HL-60 (cell line): ENCODE results near the gene JAK1.

ENCODE experiments used
- DNase-seq, 2 experiments: peaks; one replicate each; pipeline ENCODE4 v3.0.0-alpha.2; 2010 to 2020; ENCODE audit warnings: low read depth in 1 of 2, low spot score in 1 of 2
- H3K27ac ChIP-seq: fragments of 250-450 bp; sonication (Bioruptor Pico); replicated peaks from 2 replicates; pipeline ENCODE4 v1.5.1; 2020; ENCODE audit warnings: mild to moderate bottlenecking, moderate library complexity
- H3K27me3 ChIP-seq: fragments of 250-450 bp; sonication (Bioruptor Pico); 2 replicates; pipeline ENCODE4 v1.5.1; 2021; ENCODE audit warnings: mild to moderate bottlenecking, moderate library complexity; ENCODE audit not compliant: insufficient read depth, poor library complexity, severe bottlenecking
- H3K4me3 ChIP-seq: replicated peaks from 2 replicates; pipeline ENCODE4 v1.5.1; 2011; ENCODE audit warnings: mild to moderate bottlenecking, control low read depth, low read length; ENCODE audit not compliant: insufficient read depth
- GABPA ChIP-seq: IDR thresholded peaks from 2 replicates; pipeline ENCODE4 v1.6.1; 2012; ENCODE audit warnings: low read depth
- POLR2AphosphoS5 ChIP-seq: IDR thresholded peaks from 2 replicates; pipeline ENCODE4 v1.6.1; 2012; ENCODE audit warnings: low read depth
- SPI1 ChIP-seq: IDR thresholded peaks from 2 replicates; pipeline ENCODE4 v1.6.1; 2012; ENCODE audit warnings: low read depth, mild to moderate bottlenecking, borderline replicate concordance
- TF ChIP-seq, protein P1 (sequence below): IDR thresholded peaks from 2 replicates; pipeline ENCODE4 v1.6.1; 2012; ENCODE audit warnings: low read depth; ENCODE audit not compliant: insufficient replicate concordance
- TF ChIP-seq, protein P2 (sequence below): IDR thresholded peaks from one replicate; pipeline ENCODE4 v1.5.1; 2011; ENCODE audit warnings: low read length, control low read depth, inconsistent platforms; ENCODE audit not compliant: insufficient read depth

Gene JAK1

GRCh38 chr1:64878090-64878489 lies 88.3 kb downstream of the JAK1 start:
- Histone ChIP-seq H3K27me3 (no peaks in the 10 kb centered on the region), H3K27ac (no peak overlapping the region), H3K4me3 (no peak overlapping the region)
- TF ChIP-seq, protein P1, sequence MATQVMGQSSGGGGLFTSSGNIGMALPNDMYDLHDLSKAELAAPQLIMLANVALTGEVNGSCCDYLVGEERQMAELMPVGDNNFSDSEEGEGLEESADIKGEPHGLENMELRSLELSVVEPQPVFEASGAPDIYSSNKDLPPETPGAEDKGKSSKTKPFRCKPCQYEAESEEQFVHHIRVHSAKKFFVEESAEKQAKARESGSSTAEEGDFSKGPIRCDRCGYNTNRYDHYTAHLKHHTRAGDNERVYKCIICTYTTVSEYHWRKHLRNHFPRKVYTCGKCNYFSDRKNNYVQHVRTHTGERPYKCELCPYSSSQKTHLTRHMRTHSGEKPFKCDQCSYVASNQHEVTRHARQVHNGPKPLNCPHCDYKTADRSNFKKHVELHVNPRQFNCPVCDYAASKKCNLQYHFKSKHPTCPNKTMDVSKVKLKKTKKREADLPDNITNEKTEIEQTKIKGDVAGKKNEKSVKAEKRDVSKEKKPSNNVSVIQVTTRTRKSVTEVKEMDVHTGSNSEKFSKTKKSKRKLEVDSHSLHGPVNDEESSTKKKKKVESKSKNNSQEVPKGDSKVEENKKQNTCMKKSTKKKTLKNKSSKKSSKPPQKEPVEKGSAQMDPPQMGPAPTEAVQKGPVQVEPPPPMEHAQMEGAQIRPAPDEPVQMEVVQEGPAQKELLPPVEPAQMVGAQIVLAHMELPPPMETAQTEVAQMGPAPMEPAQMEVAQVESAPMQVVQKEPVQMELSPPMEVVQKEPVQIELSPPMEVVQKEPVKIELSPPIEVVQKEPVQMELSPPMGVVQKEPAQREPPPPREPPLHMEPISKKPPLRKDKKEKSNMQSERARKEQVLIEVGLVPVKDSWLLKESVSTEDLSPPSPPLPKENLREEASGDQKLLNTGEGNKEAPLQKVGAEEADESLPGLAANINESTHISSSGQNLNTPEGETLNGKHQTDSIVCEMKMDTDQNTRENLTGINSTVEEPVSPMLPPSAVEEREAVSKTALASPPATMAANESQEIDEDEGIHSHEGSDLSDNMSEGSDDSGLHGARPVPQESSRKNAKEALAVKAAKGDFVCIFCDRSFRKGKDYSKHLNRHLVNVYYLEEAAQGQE, result no peak
- TF ChIP-seq GABPA (no peak), SPI1 (no peak), POLR2AphosphoS5 (no peak)
- TF ChIP-seq, protein P2, sequence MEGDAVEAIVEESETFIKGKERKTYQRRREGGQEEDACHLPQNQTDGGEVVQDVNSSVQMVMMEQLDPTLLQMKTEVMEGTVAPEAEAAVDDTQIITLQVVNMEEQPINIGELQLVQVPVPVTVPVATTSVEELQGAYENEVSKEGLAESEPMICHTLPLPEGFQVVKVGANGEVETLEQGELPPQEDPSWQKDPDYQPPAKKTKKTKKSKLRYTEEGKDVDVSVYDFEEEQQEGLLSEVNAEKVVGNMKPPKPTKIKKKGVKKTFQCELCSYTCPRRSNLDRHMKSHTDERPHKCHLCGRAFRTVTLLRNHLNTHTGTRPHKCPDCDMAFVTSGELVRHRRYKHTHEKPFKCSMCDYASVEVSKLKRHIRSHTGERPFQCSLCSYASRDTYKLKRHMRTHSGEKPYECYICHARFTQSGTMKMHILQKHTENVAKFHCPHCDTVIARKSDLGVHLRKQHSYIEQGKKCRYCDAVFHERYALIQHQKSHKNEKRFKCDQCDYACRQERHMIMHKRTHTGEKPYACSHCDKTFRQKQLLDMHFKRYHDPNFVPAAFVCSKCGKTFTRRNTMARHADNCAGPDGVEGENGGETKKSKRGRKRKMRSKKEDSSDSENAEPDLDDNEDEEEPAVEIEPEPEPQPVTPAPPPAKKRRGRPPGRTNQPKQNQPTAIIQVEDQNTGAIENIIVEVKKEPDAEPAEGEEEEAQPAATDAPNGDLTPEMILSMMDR, result no peak
- no peak for DNase-seq

DNA sequence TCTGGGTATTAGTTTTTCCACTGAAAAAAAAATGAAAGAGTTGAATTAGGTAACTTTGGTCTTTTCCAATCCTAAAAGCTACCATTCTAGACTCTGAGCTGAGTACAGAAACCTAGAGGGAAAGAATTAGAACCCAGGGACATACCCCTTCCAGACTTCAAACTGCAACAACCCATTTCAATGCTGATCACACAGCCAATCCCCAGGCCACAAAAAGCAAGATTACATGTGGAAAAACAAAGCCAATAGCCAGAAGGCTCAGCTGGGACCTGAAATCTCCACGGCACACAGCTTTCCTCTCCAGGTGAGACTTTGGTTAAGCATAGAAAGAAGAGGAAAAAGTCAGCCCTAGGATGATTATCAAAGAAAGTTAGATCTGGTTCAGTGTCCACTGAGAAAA lies 88.8 kb downstream of the JAK1 start:
- H3K4me3 ChIP-seq, result no peak overlapping the region
- no peak for TF ChIP-seq POLR2AphosphoS5
- no peak for TF ChIP-seq GABPA
- TF ChIP-seq, protein P2, result no peak
- no peak for TF ChIP-seq SPI1
- TF ChIP-seq, protein P1, result no peak
- no peaks in the 10 kb centered on the region for H3K27me3 ChIP-seq
- H3K27ac ChIP-seq, result no peak overlapping the region
- no peak for DNase-seq

GRCh38 chr1:64877151-64877550 lies 89.2 kb downstream of the JAK1 start:
- no peak overlapping the region for H3K27ac ChIP-seq
- DNase-seq, result no peak
- H3K27me3 ChIP-seq, result no peaks in the 10 kb centered on the region
- H3K4me3 ChIP-seq, result no peak overlapping the region
- TF ChIP-seq SPI1 (no peak), POLR2AphosphoS5 (no peak), GABPA (no peak)
- TF ChIP-seq, protein P2, result no peak
- TF ChIP-seq, protein P1, result no peak
